ENCODE measurements around the gene UNC5C.

GRCh38 chr4:95409750-95410149 lies 139.0 kb downstream of the UNC5C start:
- TF ChIP-seq CTCF (conservative IDR thresholded peaks at IDR 0.05 in 1 of 2, IDR thresholded peaks at IDR 0.05 in 1 of 2; ENCODE audit: low read depth in 1 of 2, low read length in 2 of 2) (no peak), EZH2 (IDR thresholded peaks at IDR 0.05; ENCODE audit: low read length, missing control alignments) (no peak)

All from fibroblast of lung (primary cell).